Stimulated activated memory B cell treated with anti-CD40 and anti-IgM and Interleukin-4, amounts not matched to agents 10 μg/mL and 1 μg/mL and 100 μg/mL, for 72 hours (primary cell): ENCODE measurements around the gene CHRNA5.
A peak's percentile ranks its signal among the peaks of the same experiment; 100 is the strongest.
"Not testable (repeated sequence)": the region's sequence is repeated elsewhere in the genome, so short reads cannot be mapped to it uniquely, and the experiment has no call there.

Experiments used
- ATAC-seq: fragments of 150-1000 bp; cut with Tn5 transposase; 2 replicates; pipeline ENCODE4 v1.10.0; 2021
- H3K27ac Mint-ChIP-seq: one replicate; pipeline ENCODE4 v1.8.0; 2022; ENCODE audit warnings: mild to moderate bottlenecking, mixed read lengths
- H3K27me3 Mint-ChIP-seq: one replicate; pipeline ENCODE4 v1.8.0; 2022; ENCODE audit warnings: mixed read lengths
- H3K36me3 Mint-ChIP-seq: one replicate; pipeline ENCODE4 v1.8.0; 2022; ENCODE audit warnings: mixed read lengths
- H3K4me1 Mint-ChIP-seq: one replicate; pipeline ENCODE4 v1.8.0; 2022; ENCODE audit warnings: mixed read lengths
- H3K4me3 Mint-ChIP-seq: one replicate; pipeline ENCODE4 v1.8.0; 2022; ENCODE audit warnings: mild to moderate bottlenecking, moderate library complexity, mixed read lengths
- H3K9me3 Mint-ChIP-seq: one replicate; pipeline ENCODE4 v1.8.0; 2022; ENCODE audit warnings: mixed read lengths

The CHRNA5 gene

GRCh38 chr15:78603467-78603866, 38.1 kb downstream of the CHRNA5 start:
- Mint-ChIP-seq H3K4me1 (no peaks in the 10 kb centered on the region), H3K27me3 (peaks cover 59% of the 10 kb centered on the region), H3K27ac (no peak overlapping the region)

GRCh38 chr15:78604420-78604819, 39.1 kb downstream of the CHRNA5 start:
- no peak overlapping the region for H3K27ac Mint-ChIP-seq
- ATAC-seq, result no peak
- no peaks in the 10 kb centered on the region for H3K4me1 Mint-ChIP-seq
- H3K27me3 Mint-ChIP-seq, result peaks cover 65% of the 10 kb centered on the region
- H3K36me3 Mint-ChIP-seq, result no peaks in the 10 kb centered on the region
- H3K9me3 Mint-ChIP-seq, result peaks cover 2% of the 10 kb centered on the region
- H3K4me3 Mint-ChIP-seq, result no peak overlapping the region

More at GRCh38 chr15:78603467-78603866, 38.1 kb downstream of the CHRNA5 start:
- ATAC-seq, result no peak
- no peaks in the 10 kb centered on the region for H3K36me3 Mint-ChIP-seq
- no peak overlapping the region for H3K4me3 Mint-ChIP-seq
- H3K9me3 Mint-ChIP-seq, result no peaks in the 10 kb centered on the region

- Mint-ChIP-seq H3K9me3 (peaks cover 8% of the 10 kb centered on the region), H3K27me3 (peaks cover 65% of the 10 kb centered on the region), H3K4me3 (no peak overlapping the region), H3K36me3 (no peaks in the 10 kb centered on the region), H3K4me1 (no peaks in the 10 kb centered on the region), H3K27ac (no peak overlapping the region)
- no peak for ATAC-seq
Observed at GRCh38 chr15:78605201-78605600, 39.9 kb downstream of the CHRNA5 start.

- Mint-ChIP-seq H3K36me3 (no peaks in the 10 kb centered on the region), H3K4me1 (no peaks in the 10 kb centered on the region), H3K27me3 (peaks cover 65% of the 10 kb centered on the region), H3K27ac (no peak overlapping the region), H3K9me3 (peaks cover 8% of the 10 kb centered on the region), H3K4me3 (no peak overlapping the region)
- ATAC-seq, result no peak
Observed at GRCh38 chr15:78605680-78606079, 40.4 kb downstream of the CHRNA5 start.

- H3K9me3 Mint-ChIP-seq, ATAC-seq, H3K27ac Mint-ChIP-seq, H3K4me3 Mint-ChIP-seq, H3K36me3 Mint-ChIP-seq, H3K4me1 Mint-ChIP-seq: not testable (repeated sequence)
- H3K27me3 Mint-ChIP-seq, result peaks cover 36% of the 10 kb centered on the region
Observed at GRCh38 chr15:78609551-78609950, 44.2 kb downstream of the CHRNA5 start.

GRCh38 chr15:78614021-78614420, 48.7 kb downstream of the CHRNA5 start:
- Mint-ChIP-seq H3K9me3 (peaks cover 6% of the 10 kb centered on the region), H3K36me3 (no peaks in the 10 kb centered on the region), H3K4me3 (no peak overlapping the region), H3K27ac (no peak overlapping the region), H3K27me3 (peaks cover 8% of the 10 kb centered on the region), H3K4me1 (no peaks in the 10 kb centered on the region)
- no peak for ATAC-seq

GRCh38 chr15:78615151-78615589, 49.9 kb downstream of the CHRNA5 start:
- H3K27me3 Mint-ChIP-seq, result peaks cover 19% of the 10 kb centered on the region
- no peaks in the 10 kb centered on the region for H3K4me1 Mint-ChIP-seq
- H3K9me3 Mint-ChIP-seq, result peaks cover under 1% of the 10 kb centered on the region
- no peak overlapping the region for H3K4me3 Mint-ChIP-seq
- ATAC-seq, result no peak
- H3K36me3 Mint-ChIP-seq, result no peaks in the 10 kb centered on the region
- H3K27ac Mint-ChIP-seq, result no peak overlapping the region

- Mint-ChIP-seq H3K36me3 (no peaks in the 10 kb centered on the region), H3K27me3 (peaks cover 24% of the 10 kb centered on the region), H3K4me3 (no peak overlapping the region), H3K27ac (no peak overlapping the region), H3K4me1 (no peaks in the 10 kb centered on the region), H3K9me3 (no peaks in the 10 kb centered on the region)
- ATAC-seq, result no peak
Observed at GRCh38 chr15:78616506-78616905, 51.2 kb downstream of the CHRNA5 start.

GRCh38 chr15:78617076-78617475, 51.8 kb downstream of the CHRNA5 start:
- Mint-ChIP-seq H3K9me3 (no peaks in the 10 kb centered on the region), H3K4me3 (no peak overlapping the region), H3K27ac (no peak overlapping the region), H3K27me3 (peaks cover 29% of the 10 kb centered on the region), H3K4me1 (no peaks in the 10 kb centered on the region), H3K36me3 (no peaks in the 10 kb centered on the region)
- no peak for ATAC-seq

GRCh38 chr15:78617516-78617915, 52.2 kb downstream of the CHRNA5 start:
- Mint-ChIP-seq H3K36me3 (no peaks in the 10 kb centered on the region), H3K4me3 (no peak overlapping the region), H3K4me1 (no peaks in the 10 kb centered on the region), H3K27ac (no peak overlapping the region), H3K9me3 (no peaks in the 10 kb centered on the region), H3K27me3 (peaks cover 34% of the 10 kb centered on the region)
- ATAC-seq, result no peak

GRCh38 chr15:78618064-78618463, 52.7 kb downstream of the CHRNA5 start:
- H3K4me1 Mint-ChIP-seq, result no peaks in the 10 kb centered on the region
- peaks cover 39% of the 10 kb centered on the region for H3K27me3 Mint-ChIP-seq
- no peak overlapping the region for H3K4me3 Mint-ChIP-seq
- H3K27ac Mint-ChIP-seq, result no peak overlapping the region
- no peaks in the 10 kb centered on the region for H3K36me3 Mint-ChIP-seq
- ATAC-seq, result no peak
- H3K9me3 Mint-ChIP-seq, result no peaks in the 10 kb centered on the region

- Mint-ChIP-seq H3K9me3 (no peaks in the 10 kb centered on the region), H3K27ac (no peak overlapping the region), H3K4me3 (no peak overlapping the region), H3K27me3 (peaks cover 44% of the 10 kb centered on the region), H3K36me3 (no peaks in the 10 kb centered on the region), H3K4me1 (no peaks in the 10 kb centered on the region)
- ATAC-seq, result peak; percentile 60
Observed at GRCh38 chr15:78618490-78618934, 53.2 kb downstream of the CHRNA5 start.

GRCh38 chr15:78619022-78619950, 54.0 kb downstream of the CHRNA5 start:
- Mint-ChIP-seq H3K4me1 (no peaks in the 10 kb centered on the region), H3K4me3 (no peak overlapping the region)

GRCh38 chr15:78620021-78620526, 54.8 kb downstream of the CHRNA5 start:
- Mint-ChIP-seq H3K27ac (no peak overlapping the region), H3K9me3 (no peaks in the 10 kb centered on the region), H3K4me3 (no peak overlapping the region), H3K36me3 (no peaks in the 10 kb centered on the region), H3K27me3 (peaks cover 54% of the 10 kb centered on the region), H3K4me1 (no peaks in the 10 kb centered on the region)
- ATAC-seq, result no peak

More at GRCh38 chr15:78619022-78619950, 54.0 kb downstream of the CHRNA5 start:
- Mint-ChIP-seq H3K27me3 (peaks cover 52% of the 10 kb centered on the region), H3K27ac (no peak overlapping the region), H3K9me3 (no peaks in the 10 kb centered on the region), H3K36me3 (no peaks in the 10 kb centered on the region)
- no peak for ATAC-seq

GRCh38 chr15:78620527-78621421, 55.5 kb downstream of the CHRNA5 start, which contains the start of gene CHRNA3:
Gene CHRNA3 (minus strand): TSS chr15:78620996. CDS start chr15:78620794, 202 bp downstream.
- Mint-ChIP-seq H3K27me3 (peaks cover 54% of the 10 kb centered on the region), H3K9me3 (no peaks in the 10 kb centered on the region), H3K27ac (no peak within 1 kb of the TSS), H3K4me1 (no peaks in the 10 kb centered on the region), H3K36me3 (no peaks in the 10 kb centered on the region), H3K4me3 (no peak within 1 kb of the TSS)
- no peak for ATAC-seq
